HUES6 (cell line): ENCODE measurements around the gene TXNDC15.
"Not testable (repeated sequence)": the region's sequence is repeated elsewhere in the genome, so short reads cannot be mapped to it uniquely, and the experiment has no call there.

Source experiments
- H3K27ac ChIP-seq: 2 replicates; pipeline ENCODE4 v1.7.0; 2013; ENCODE audit warnings: low read depth, mild to moderate bottlenecking, low read length, inconsistent platforms
- H3K27me3 ChIP-seq: 2 replicates; pipeline ENCODE4 v1.6.1; 2013; ENCODE audit warnings: low read length; ENCODE audit not compliant: control insufficient read depth, insufficient read depth
- H3K36me3 ChIP-seq: 2 replicates; pipeline ENCODE4 v1.6.1; 2013; ENCODE audit warnings: low read length; ENCODE audit not compliant: control insufficient read depth, insufficient read depth
- H3K4me1 ChIP-seq: 2 replicates; pipeline ENCODE4 v1.6.1; 2013; ENCODE audit warnings: low read length; ENCODE audit not compliant: control insufficient read depth, insufficient read depth
- H3K4me3 ChIP-seq: 2 replicates; pipeline ENCODE4 v1.5.1; 2013; ENCODE audit warnings: low read depth, low read length
- H3K9ac ChIP-seq: one replicate; pipeline ENCODE4 v1.6.1; 2013; ENCODE audit warnings: mild to moderate bottlenecking, low read length
- H3K9me3 ChIP-seq: 2 replicates; pipeline ENCODE4 v1.6.1; 2013; ENCODE audit warnings: low read depth, low read length; ENCODE audit not compliant: control insufficient read depth, insufficient read depth

The TXNDC15 gene

DNA sequence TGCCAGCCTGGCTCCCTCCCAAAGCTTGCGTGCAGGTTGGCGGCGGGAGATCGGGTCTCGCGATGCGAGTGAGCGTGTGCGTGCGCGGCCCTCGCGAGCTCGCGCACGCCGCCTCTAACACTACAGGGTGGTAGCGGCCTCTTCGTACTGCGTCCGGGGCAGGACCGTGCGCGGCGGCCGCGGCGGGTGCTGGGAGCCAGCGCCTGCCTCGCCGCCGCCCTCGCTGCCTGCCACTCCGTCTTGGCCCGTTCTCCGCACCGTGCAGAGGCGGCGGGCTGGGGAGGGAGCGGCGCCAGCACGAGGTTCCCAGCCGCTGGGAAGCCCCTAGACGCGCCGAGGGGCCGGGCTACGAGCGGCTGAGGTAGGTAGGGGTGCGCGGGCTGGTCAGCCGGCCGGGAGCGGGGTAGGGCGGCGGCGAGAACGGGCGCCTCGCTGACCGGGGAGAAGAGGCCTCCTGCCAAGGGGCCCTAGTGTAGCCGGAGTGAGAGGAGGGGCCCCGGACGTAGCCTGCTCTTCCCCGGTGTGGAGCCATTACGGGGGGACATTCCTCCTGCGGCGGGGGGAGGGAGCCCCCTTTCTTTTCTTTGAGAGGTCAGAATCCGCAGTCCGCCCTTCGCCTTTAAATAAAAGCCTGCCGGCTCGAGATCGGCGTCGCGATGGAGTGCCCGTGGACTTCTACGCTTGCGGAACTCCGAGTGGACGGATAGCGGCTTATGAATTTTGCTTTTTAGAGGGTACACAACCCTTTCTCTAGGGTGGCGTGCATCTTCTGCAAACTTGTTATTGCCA is 28.1 kb upstream of the TXNDC15 start, which contains the start of gene C5orf24:
Gene C5orf24 (plus strand): TSS at position 117 of the 789 bp plus-strand sequence. CDS start 8,933 bp downstream, outside the sequence.
- Histone ChIP-seq H3K9me3 (no peaks in the 10 kb centered on the region), H3K4me3 (peak within 1 kb of the TSS; percentile 63), H3K9ac (peak within 1 kb of the TSS; percentile 95), H3K4me1 (peaks cover 8% of the 10 kb centered on the region; the same call in 1 of the 2 replicates), H3K36me3 (peaks cover 10% of the 10 kb centered on the region), H3K27me3 (no peaks in the 10 kb centered on the region), H3K27ac (peak within 1 kb of the TSS; percentile 88)

DNA sequence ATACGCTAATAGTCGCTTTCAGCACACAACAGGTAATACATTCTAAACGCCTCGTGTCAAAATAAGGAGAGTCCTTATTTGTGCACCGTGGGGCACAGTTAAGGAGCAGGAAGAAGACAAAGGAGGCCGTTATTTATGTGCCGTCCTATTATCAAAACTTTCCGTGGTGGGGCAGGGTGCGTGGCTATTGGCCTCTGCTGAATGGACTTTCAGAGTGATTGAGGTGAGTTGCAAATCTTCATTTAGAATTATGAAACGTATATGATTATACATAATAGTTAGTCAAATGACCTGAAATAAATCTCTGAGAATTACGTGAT is 27.6 kb upstream of the TXNDC15 start:
- Histone ChIP-seq H3K27ac (peak overlapping the region; percentile 88; the same call in 1 of the 2 replicates), H3K9me3 (no peaks in the 10 kb centered on the region), H3K36me3 (peaks cover 10% of the 10 kb centered on the region), H3K4me3 (peak overlapping the region; percentile 63), H3K9ac (peak overlapping the region; percentile 95), H3K27me3 (no peaks in the 10 kb centered on the region), H3K4me1 (peaks cover 8% of the 10 kb centered on the region; the same call in 1 of the 2 replicates)

GRCh38 chr5:134849434-134849933 is 24.7 kb upstream of the TXNDC15 start:
- not testable (repeated sequence) for H3K4me3 ChIP-seq, H3K27ac ChIP-seq, H3K4me1 ChIP-seq, H3K9ac ChIP-seq, H3K27me3 ChIP-seq, H3K9me3 ChIP-seq
- peaks cover 16% of the 10 kb centered on the region for H3K36me3 ChIP-seq

GRCh38 chr5:134851307-134851923 is 22.8 kb upstream of the TXNDC15 start:
- no peak overlapping the region for H3K9ac ChIP-seq
- no peaks in the 10 kb centered on the region for H3K9me3 ChIP-seq
- H3K27me3 ChIP-seq = no peaks in the 10 kb centered on the region
- H3K4me1 ChIP-seq = peaks cover 3% of the 10 kb centered on the region; the same call in 1 of the 2 replicates
- peaks cover 33% of the 10 kb centered on the region for H3K36me3 ChIP-seq
- no peak overlapping the region for H3K4me3 ChIP-seq
- no peak overlapping the region for H3K27ac ChIP-seq

GRCh38 chr5:134856465-134856864 is 17.7 kb upstream of the TXNDC15 start:
- not testable (repeated sequence) for H3K4me1 ChIP-seq, H3K4me3 ChIP-seq, H3K27me3 ChIP-seq, H3K27ac ChIP-seq, H3K9ac ChIP-seq, H3K9me3 ChIP-seq
- peaks cover 56% of the 10 kb centered on the region for H3K36me3 ChIP-seq

DNA sequence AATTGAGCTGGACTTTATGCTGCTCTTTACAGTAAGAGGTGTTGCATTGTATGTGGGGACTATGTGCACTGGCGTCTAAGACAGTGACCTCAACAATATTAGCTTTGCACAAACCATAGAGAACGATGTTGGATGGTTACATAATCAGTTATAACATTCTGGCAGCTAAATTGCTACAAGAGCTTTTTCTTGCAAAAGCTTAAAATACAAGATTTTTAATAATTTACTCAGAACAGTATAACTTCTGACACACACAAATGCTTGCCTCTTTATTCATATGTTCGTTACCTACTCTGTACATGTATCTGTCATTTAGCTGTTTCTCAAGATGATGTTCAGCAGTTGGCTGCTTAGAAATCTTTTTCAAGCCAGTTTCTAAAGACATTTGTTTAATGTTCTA is 16.8 kb upstream of the TXNDC15 start:
- Histone ChIP-seq H3K9ac (no peak overlapping the region), H3K4me3 (no peak overlapping the region), H3K27ac (no peak overlapping the region), H3K4me1 (no peaks in the 10 kb centered on the region), H3K36me3 (peaks cover 54% of the 10 kb centered on the region), H3K27me3 (no peaks in the 10 kb centered on the region), H3K9me3 (no peaks in the 10 kb centered on the region)

DNA sequence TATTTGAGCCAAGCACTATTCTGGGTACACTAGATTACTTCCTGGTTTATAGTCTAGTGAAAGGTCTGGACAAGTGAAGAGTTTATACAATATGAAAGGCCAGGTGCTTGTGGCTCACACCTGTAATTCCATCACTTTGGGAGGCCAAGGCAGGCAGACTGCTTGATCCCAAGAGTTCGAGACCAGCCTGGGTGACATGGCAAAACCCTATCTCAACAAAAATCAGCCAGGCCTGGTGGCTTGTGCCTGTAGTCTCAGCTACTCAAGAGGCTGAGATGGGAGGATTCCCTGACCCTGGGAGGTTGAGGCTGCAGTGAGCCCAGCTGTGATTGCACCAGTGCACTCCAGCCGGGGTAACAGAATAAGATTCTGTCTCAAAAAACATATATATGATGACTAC is 9.5 kb upstream of the TXNDC15 start:
- Histone ChIP-seq H3K9me3 (no peaks in the 10 kb centered on the region), H3K9ac (no peak overlapping the region), H3K27ac (no peak overlapping the region), H3K4me3 (no peak overlapping the region), H3K36me3 (peaks cover 7% of the 10 kb centered on the region; the same call in 1 of the 2 replicates), H3K4me1 (no peaks in the 10 kb centered on the region), H3K27me3 (no peaks in the 10 kb centered on the region)

DNA sequence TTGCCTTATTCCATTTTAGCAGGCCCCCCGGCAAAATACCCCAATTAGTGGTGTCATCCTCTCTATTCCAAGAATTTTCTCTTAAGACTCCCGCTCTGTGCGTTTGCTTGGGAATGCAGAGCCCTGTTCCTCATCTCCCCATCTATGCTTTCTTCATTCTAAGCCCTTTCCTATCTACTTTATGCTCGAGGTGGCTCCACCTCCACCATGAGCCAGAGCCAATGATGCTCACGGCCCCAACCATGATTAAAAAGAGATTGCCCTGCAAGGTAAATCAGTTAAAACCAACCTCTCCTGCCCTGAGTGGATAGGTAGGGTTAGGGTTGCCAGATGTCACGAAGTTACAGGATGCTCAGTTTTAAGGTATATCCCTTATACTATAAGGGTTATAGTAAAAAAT is 677 bp upstream of the TXNDC15 start:
- H3K4me3 ChIP-seq = peak overlapping the region; percentile 84
- H3K27ac ChIP-seq = peak overlapping the region; percentile 94
- no peaks in the 10 kb centered on the region for H3K9me3 ChIP-seq
- H3K4me1 ChIP-seq = peaks cover 12% of the 10 kb centered on the region
- H3K27me3 ChIP-seq = no peaks in the 10 kb centered on the region
- H3K9ac ChIP-seq = peak overlapping the region; percentile 95
- no peaks in the 10 kb centered on the region for H3K36me3 ChIP-seq

DNA sequence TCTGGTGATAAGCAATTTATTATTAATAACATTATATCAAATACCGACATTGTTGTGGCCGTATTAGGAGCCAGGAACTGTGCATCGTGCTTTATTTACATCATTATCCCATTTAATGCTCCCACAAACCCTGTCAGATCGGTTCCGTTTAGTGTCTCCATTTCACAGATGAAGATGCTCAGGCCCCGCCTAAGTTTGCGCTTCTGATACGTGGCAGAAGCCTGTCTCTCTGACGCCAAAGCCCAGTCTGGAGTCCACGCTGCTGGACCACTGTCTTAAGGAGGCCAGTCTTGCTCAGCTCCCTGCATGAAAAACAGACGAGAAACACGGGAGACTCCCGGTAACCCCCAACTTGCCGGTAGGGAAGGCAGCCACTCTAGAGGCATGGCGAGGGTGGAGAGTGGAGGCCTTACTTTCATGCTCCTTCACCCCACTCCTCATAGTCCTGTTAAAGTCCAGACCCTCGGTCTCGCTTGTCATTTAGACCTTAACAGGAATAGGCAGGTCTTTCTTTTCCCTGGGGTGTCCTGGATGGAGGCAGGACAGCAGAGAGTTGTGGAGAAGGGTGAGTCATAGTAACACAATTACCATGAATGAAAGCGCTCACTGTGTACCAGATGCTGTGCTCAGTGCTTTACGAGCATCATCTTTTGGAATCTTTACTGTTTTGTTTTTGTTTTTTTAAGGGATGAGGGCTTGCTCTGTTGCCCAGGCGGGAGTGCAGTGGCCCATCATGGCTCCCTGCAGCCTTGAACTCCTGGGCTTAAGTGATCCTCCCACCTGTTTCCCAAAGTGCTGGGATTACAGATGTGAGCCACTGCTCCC is 872 bp downstream of the TXNDC15 start:
- no peaks in the 10 kb centered on the region for H3K27me3 ChIP-seq
- peak overlapping the region; percentile 94; the same call in 1 of the 2 replicates for H3K27ac ChIP-seq
- H3K9me3 ChIP-seq = no peaks in the 10 kb centered on the region
- peaks cover 12% of the 10 kb centered on the region for H3K4me1 ChIP-seq
- peak overlapping the region; percentile 84 for H3K4me3 ChIP-seq
- H3K9ac ChIP-seq = peak overlapping the region; percentile 95
- H3K36me3 ChIP-seq = no peaks in the 10 kb centered on the region

- peaks cover 12% of the 10 kb centered on the region for H3K4me1 ChIP-seq
- no peaks in the 10 kb centered on the region for H3K27me3 ChIP-seq
- H3K9ac ChIP-seq = no peak overlapping the region
- H3K9me3 ChIP-seq = no peaks in the 10 kb centered on the region
- no peak overlapping the region for H3K27ac ChIP-seq
- H3K36me3 ChIP-seq = no peaks in the 10 kb centered on the region
- no peak overlapping the region for H3K4me3 ChIP-seq
Observed at GRCh38 chr5:134877159-134877558, 3.0 kb downstream of the TXNDC15 start.
